HepG2 (cell line): ENCODE measurements around the gene TRMT1. TPM values are rescaled to one million over a fixed set of nuclear protein-coding genes. Genes with fewer than 3 reads are reported as not detected.
A peak's percentile ranks its signal among the peaks of the same experiment; 100 is the strongest.

Source experiments
- ATAC-seq: fragments of 200-7000 bp; cut with Tn5 transposase; 3 replicates; pipeline ENCODE4 v1.9.1; 2020; ENCODE audit warnings: mild to moderate bottlenecking, moderate library complexity
- BruUV-seq: library from RNA; stranded (reverse); fragments of 400-500 nt; replicated peaks from 2 replicates; lab custom pipeline; 2021; lab: Mats Ljungman, UMichigan
- CTCF ChIA-PET: fragments of 300-600 bp; formaldehyde crosslinking; extraction: SDS; loops from one replicate; lab custom pipeline; 2021; ENCODE audit warnings: low total read pairs, inconsistent platforms, low intra/inter-chr PET ratio; lab: Yijun Ruan, JAX
- POLR2A ChIA-PET: fragments of 350-600 bp; sonication (Branson Sonifier 250); formaldehyde crosslinking; loops from one replicate; lab custom pipeline; 2020; ENCODE audit warnings: antibody characterized with exemption, inconsistent platforms; lab: Yijun Ruan, JAX
- DNase-seq: peaks from one replicate; pipeline ENCODE4 v3.0.0-alpha.2; 2015; ENCODE audit warnings: low spot score
- FAIRE-seq: peaks from 3 replicates; lab custom pipeline; 2011; peaks lifted over from hg19 to GRCh38; lab: Jason Lieb, UNC
- H2AFZ ChIP-seq: one replicate; pipeline ENCODE4 v1.6.1; 2011; ENCODE audit warnings: low read length, inconsistent platforms
- H3K27ac ChIP-seq: fragments of 300-600 bp; 3 replicates; pipeline ENCODE4 v1.8.0; 2011; ENCODE audit warnings: mixed run types, mild to moderate bottlenecking, mixed read lengths, low read length, inconsistent platforms; ENCODE audit not compliant: insufficient read depth; ENCODE audit errors: extremely low read length
- H3K27me3 ChIP-seq, 2 experiments: fragments of 200-600 bp in 1 of 2; 2 replicates in 1 of 2; 3 replicates in 1 of 2; pipeline versions ENCODE4 v1.6.0 to v1.8.0; 2011; ENCODE audit warnings: low read length in 2 of 2, mild to moderate bottlenecking in 2 of 2, moderate library complexity in 2 of 2, inconsistent platforms in 1 of 2; ENCODE audit not compliant: insufficient read depth in 2 of 2, control insufficient read depth in 1 of 2
- H3K36me3 ChIP-seq, 2 experiments: fragments of 200-600 bp in 1 of 2; replicated peaks in 1 of 2; 2 replicates in 1 of 2; 3 replicates in 1 of 2; pipeline versions ENCODE4 v1.5.1 to v1.8.0; 2011; ENCODE audit warnings: low read length in 2 of 2, inconsistent platforms in 1 of 2; ENCODE audit not compliant: insufficient read depth in 2 of 2, control insufficient read depth in 1 of 2
- H3K4me1 ChIP-seq: 2 replicates; pipeline ENCODE4 v1.5.1; 2012; ENCODE audit warnings: low read length, inconsistent platforms; ENCODE audit not compliant: insufficient read depth
- H3K4me2 ChIP-seq: 2 replicates; pipeline ENCODE4 v1.6.0; 2011; ENCODE audit warnings: low read depth, low read length, inconsistent platforms
- H3K4me3 ChIP-seq, 3 experiments: fragments of 200-600 bp in 1 of 3; sonication (generic), shearing (Covaris generic) in 1 of 3; replicated peaks in 1 of 3; 2 replicates each; pipeline ENCODE4 v1.5.1; 2011 to 2016; ENCODE audit warnings: low read length in 3 of 3, inconsistent platforms in 2 of 3, low read depth in 2 of 3, mild to moderate bottlenecking in 2 of 3, control low read depth in 1 of 3, mixed read lengths in 1 of 3; ENCODE audit not compliant: insufficient read depth in 1 of 3
- H3K79me2 ChIP-seq: one replicate; pipeline ENCODE4 v1.6.1; 2011; ENCODE audit warnings: low read length, inconsistent platforms; ENCODE audit not compliant: insufficient read depth
- H3K9ac ChIP-seq: 2 replicates; pipeline ENCODE4 v1.6.0; 2011; ENCODE audit warnings: mild to moderate bottlenecking, low read depth, low read length, inconsistent platforms; ENCODE audit not compliant: insufficient read depth
- H3K9me3 ChIP-seq: 2 replicates; pipeline ENCODE4 v1.5.1; 2012; ENCODE audit warnings: mild to moderate bottlenecking, low read length
- H4K20me1 ChIP-seq: 2 replicates; pipeline ENCODE4 v1.6.0; 2011; ENCODE audit warnings: inconsistent platforms, mild to moderate bottlenecking, low read length, moderate library complexity; ENCODE audit not compliant: insufficient read depth
- ADNP ChIP-seq: sonication (generic); formaldehyde crosslinking; IDR thresholded peaks from 2 replicates; pipeline ENCODE4 v1.4.0; 2020; ENCODE audit warnings: missing genetic modification reagents
- FOSL2 ChIP-seq: sonication (generic); formaldehyde crosslinking; IDR thresholded peaks from 2 replicates; pipeline ENCODE4 v1.4.0; 2020; ENCODE audit warnings: missing genetic modification reagents
- GFI1 ChIP-seq: sonication (generic); formaldehyde crosslinking; IDR thresholded peaks from 2 replicates; pipeline ENCODE4 v1.5.0; 2020; ENCODE audit warnings: missing genetic modification reagents, mild to moderate bottlenecking, borderline replicate concordance
- GPN1 ChIP-seq: sonication (generic); formaldehyde crosslinking; IDR thresholded peaks from 2 replicates; pipeline ENCODE4 v1.5.1; 2020; ENCODE audit warnings: missing genetic modification reagents, borderline replicate concordance
- MATR3 ChIP-seq: sonication (generic); formaldehyde crosslinking; IDR thresholded peaks from 2 replicates; pipeline ENCODE4 v1.4.0; 2020; ENCODE audit warnings: missing genetic modification reagents
- ONECUT2 ChIP-seq: sonication (generic); formaldehyde crosslinking; IDR thresholded peaks from 2 replicates; pipeline ENCODE4 v1.4.0; 2020; ENCODE audit warnings: missing genetic modification reagents
- SAP130 ChIP-seq: IDR thresholded peaks from 2 replicates; pipeline ENCODE4 v1.6.1; 2016; ENCODE audit warnings: low read depth
- ZBTB1 ChIP-seq: sonication (generic); formaldehyde crosslinking; IDR thresholded peaks from 2 replicates; pipeline ENCODE4 v1.4.0; 2020; ENCODE audit warnings: missing genetic modification reagents, borderline replicate concordance
- WGBS: methylation state at CpG from one replicate; pipeline ENCODE4 v1.1.6; 2017; ENCODE audit warnings: low lambda C conversion rate; 5-methylcytosine and 5-hydroxymethylcytosine counted together
- in situ Hi-C: cut with HindIII; loops from 2 replicates; pipeline ENCODE4 v1.10.0; 2017; ENCODE audit warnings: low pct_unique_long_range_greater_than_20kb; ENCODE audit not compliant: extremely low pct_ligation_motif_present
- intact Hi-C: fragments of 100-400 bp; cut with micrococcal nuclease; formaldehyde crosslinking; loops from one replicate; pipeline ENCODE4 v1.10.0; 2022; ENCODE audit not compliant: unreplicated experiment
- polyA plus RNA-seq, 8 experiments: library from polyadenylated mRNA; depleted of rRNA in 3 of 8; stranded (reverse) in 7 of 8; unstranded in 1 of 8; fragments of >200 nt; fragmentation: Illumina TruSeq in 4 of 8; extraction: Trizol in 4 of 8; gene quantifications; 2 replicates each; pipeline versions ENCODE4 v1.2.1 to v1.2.3, GENCODE V29; 2011 to 2016; ENCODE audit warnings: low read depth in 4 of 8, missing spikeins in 1 of 8, mixed read lengths in 1 of 8; ENCODE audit not compliant: insufficient read depth in 1 of 8
- total RNA-seq, 5 experiments: library from RNA; depleted of rRNA; stranded (reverse); fragments of >200 nt; fragmentation: Illumina TruSeq; extraction: Trizol; gene quantifications; 2 replicates each; pipeline ENCODE4 v1.2.3, GENCODE V29; 2016; ENCODE audit warnings: low read depth in 1 of 5
- TF ChIP-seq, protein P1 (sequence below): sonication (generic); formaldehyde crosslinking; IDR thresholded peaks from 2 replicates; pipeline ENCODE4 v1.8.0; 2022; ENCODE audit warnings: missing genetic modification reagents, mild to moderate bottlenecking, moderate library complexity, borderline replicate concordance
- TF ChIP-seq, protein P2 (sequence below): IDR thresholded peaks from 2 replicates; pipeline ENCODE4 v1.6.1; 2012; ENCODE audit warnings: inconsistent platforms
- TF ChIP-seq, protein P3 (sequence below): IDR thresholded peaks from 2 replicates; pipeline ENCODE4 v1.6.1; 2018; ENCODE audit warnings: missing genetic modification reagents, mild to moderate bottlenecking, missing compliant biosample characterization
- TF ChIP-seq, protein P4 (sequence below): sonication (generic); formaldehyde crosslinking; IDR thresholded peaks from 2 replicates; pipeline ENCODE4 v1.4.0; 2020; ENCODE audit warnings: missing genetic modification reagents

TRMT1 gene
- total and polyA plus RNA-seq, 2 of the 13 experiments (the other 11 are each of a cell fraction or from before 2014, with no cell fraction given): 35.5 to 44.1 TPM

DNA sequence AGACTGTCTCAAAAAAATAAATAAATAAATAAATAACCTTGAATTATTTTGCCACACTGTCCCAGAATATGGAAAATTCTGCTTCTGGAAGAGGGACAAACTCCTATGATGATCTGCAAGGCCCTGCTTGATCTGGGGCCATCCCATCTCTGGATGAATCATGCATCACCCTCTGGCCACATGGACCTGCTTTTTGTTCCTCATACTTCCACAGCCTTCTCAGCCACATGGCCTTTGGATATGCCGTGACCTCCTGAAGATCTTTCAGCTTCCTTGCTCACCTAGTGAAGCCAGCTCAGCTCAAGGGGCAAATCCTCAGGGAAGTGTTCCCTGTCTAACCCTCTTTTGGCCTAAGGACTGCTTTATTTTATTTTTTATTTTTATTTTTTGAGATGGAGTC, 44.0 kb upstream of the TRMT1 start:
- H3K9me3 ChIP-seq: no peaks in the 10 kb centered on the region
- no peaks in the 10 kb centered on the region for H4K20me1 ChIP-seq
- CTCF ChIA-PET: no interaction called here
- H3K4me2 ChIP-seq: no peak overlapping the region
- no peak overlapping the region for H3K27ac ChIP-seq
- H3K4me1 ChIP-seq: peaks cover 49% of the 10 kb centered on the region
- in situ Hi-C loops: no loop called here
- WGBS: 88% methylated on average over 1 of the region's 1 CpG
- H3K27me3 ChIP-seq: no peaks in the 10 kb centered on the region
- H3K9ac ChIP-seq: no peak overlapping the region
- H3K36me3 ChIP-seq: no peaks in the 10 kb centered on the region
- H3K79me2 ChIP-seq: no peaks in the 10 kb centered on the region
- no peak for ATAC-seq
- H3K4me3 ChIP-seq: no peak overlapping the region
- intact Hi-C loops: no loop called here
- no peak for DNase-seq
- POLR2A ChIA-PET: interaction anchor here (10.2 kb wide), 1 partner anchor 8 kb away, joined by 108 read pairs; no protein-coding TSS in a partner anchor
- BruUV-seq: no TSS peak
- no peak overlapping the region for H2AFZ ChIP-seq
- TF ChIP-seq, protein P1, sequence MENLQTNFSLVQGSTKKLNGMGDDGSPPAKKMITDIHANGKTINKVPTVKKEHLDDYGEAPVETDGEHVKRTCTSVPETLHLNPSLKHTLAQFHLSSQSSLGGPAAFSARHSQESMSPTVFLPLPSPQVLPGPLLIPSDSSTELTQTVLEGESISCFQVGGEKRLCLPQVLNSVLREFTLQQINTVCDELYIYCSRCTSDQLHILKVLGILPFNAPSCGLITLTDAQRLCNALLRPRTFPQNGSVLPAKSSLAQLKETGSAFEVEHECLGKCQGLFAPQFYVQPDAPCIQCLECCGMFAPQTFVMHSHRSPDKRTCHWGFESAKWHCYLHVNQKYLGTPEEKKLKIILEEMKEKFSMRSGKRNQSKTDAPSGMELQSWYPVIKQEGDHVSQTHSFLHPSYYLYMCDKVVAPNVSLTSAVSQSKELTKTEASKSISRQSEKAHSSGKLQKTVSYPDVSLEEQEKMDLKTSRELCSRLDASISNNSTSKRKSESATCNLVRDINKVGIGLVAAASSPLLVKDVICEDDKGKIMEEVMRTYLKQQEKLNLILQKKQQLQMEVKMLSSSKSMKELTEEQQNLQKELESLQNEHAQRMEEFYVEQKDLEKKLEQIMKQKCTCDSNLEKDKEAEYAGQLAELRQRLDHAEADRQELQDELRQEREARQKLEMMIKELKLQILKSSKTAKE (CRISPR knock-in tag): no peak
- TF ChIP-seq ADNP (CRISPR knock-in tag) (no peak), FOSL2 (CRISPR knock-in tag) (peak; percentile 47; the same call in 1 of the 2 replicates), SAP130 (CRISPR knock-in tag) (peak; percentile 34; the same call in 1 of the 2 replicates), GPN1 (no peak)
- TF ChIP-seq, protein P2, sequence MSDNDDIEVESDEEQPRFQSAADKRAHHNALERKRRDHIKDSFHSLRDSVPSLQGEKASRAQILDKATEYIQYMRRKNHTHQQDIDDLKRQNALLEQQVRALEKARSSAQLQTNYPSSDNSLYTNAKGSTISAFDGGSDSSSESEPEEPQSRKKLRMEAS: peak; percentile 30; the same call in 1 of the 2 replicates
- no peak for FAIRE-seq

DNA sequence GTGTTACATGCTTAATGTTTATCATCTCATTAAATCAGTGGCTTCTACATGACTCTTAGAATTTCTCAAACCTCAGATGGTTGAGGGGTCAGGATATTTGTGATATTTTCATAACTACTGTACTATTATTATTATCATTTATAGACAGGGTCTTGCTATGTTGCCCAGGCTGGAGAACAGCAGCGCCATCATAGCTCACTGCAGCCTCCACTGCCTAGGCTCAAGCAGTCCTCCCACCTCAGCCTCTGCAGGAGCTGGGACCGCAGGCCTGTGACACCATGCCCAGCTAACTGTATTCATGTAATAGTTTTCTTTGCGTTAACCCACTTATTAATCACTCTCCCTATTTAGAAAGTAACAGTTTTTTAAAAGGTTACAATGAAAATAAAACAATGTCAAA, 43.2 kb upstream of the TRMT1 start:
- Histone ChIP-seq H3K9me3 (no peaks in the 10 kb centered on the region), H3K4me3 (no peak overlapping the region), H2AFZ (no peak overlapping the region), H3K36me3 (no peaks in the 10 kb centered on the region), H4K20me1 (no peaks in the 10 kb centered on the region), H3K4me1 (peaks cover 48% of the 10 kb centered on the region), H3K4me2 (no peak overlapping the region), H3K27ac (no peak overlapping the region), H3K27me3 (no peaks in the 10 kb centered on the region), H3K9ac (no peak overlapping the region), H3K79me2 (peaks cover 6% of the 10 kb centered on the region)
- no peak for DNase-seq
- WGBS: 88% methylated on average over 3 of the region's 3 CpGs
- FAIRE-seq: no peak
- POLR2A ChIA-PET: no interaction called here
- ATAC-seq: no peak
- intact Hi-C loops (no loop called here), in situ Hi-C loops (no loop called here)
- CTCF ChIA-PET: no interaction called here
- BruUV-seq: no TSS peak
- TF ChIP-seq ONECUT2 (CRISPR knock-in tag) (no peak), MATR3 (CRISPR knock-in tag) (no peak), GFI1 (CRISPR knock-in tag) (no peak), ADNP (CRISPR knock-in tag) (no peak), ZBTB1 (CRISPR knock-in tag) (no peak)
- TF ChIP-seq, protein P3, sequence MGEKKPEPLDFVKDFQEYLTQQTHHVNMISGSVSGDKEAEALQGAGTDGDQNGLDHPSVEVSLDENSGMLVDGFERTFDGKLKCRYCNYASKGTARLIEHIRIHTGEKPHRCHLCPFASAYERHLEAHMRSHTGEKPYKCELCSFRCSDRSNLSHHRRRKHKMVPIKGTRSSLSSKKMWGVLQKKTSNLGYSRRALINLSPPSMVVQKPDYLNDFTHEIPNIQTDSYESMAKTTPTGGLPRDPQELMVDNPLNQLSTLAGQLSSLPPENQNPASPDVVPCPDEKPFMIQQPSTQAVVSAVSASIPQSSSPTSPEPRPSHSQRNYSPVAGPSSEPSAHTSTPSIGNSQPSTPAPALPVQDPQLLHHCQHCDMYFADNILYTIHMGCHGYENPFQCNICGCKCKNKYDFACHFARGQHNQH: no peak
- TF ChIP-seq, protein P4, sequence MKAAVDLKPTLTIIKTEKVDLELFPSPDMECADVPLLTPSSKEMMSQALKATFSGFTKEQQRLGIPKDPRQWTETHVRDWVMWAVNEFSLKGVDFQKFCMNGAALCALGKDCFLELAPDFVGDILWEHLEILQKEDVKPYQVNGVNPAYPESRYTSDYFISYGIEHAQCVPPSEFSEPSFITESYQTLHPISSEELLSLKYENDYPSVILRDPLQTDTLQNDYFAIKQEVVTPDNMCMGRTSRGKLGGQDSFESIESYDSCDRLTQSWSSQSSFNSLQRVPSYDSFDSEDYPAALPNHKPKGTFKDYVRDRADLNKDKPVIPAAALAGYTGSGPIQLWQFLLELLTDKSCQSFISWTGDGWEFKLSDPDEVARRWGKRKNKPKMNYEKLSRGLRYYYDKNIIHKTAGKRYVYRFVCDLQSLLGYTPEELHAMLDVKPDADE (CRISPR knock-in tag): no peak
